Activated naive CD4-positive, alpha-beta T cell (primary cell): ENCODE data around the gene SLC27A4.
"Not testable (repeated sequence)": the region's sequence is repeated elsewhere in the genome, so short reads cannot be mapped to it uniquely, and the experiment has no call there.

Experiments used
- DNase-seq, 4 experiments: peaks; one replicate each; lab custom pipeline; 2025; lab: John Stamatoyannopoulos, UW

Gene SLC27A4

GRCh38 chr9:128324401-128324800 is 15.9 kb upstream of the SLC27A4 start:
- no peak for DNase-seq

- DNase-seq, result no peak
These were observed 14.7 kb upstream of the SLC27A4 start for GRCh38 chr9:128325629-128326028.

GRCh38 chr9:128333451-128333869 is 6.9 kb upstream of the SLC27A4 start:
- no peak for DNase-seq

GRCh38 chr9:128335161-128335560 is 5.2 kb upstream of the SLC27A4 start:
- DNase-seq, result no peak

GRCh38 chr9:128335914-128336313 is 4.4 kb upstream of the SLC27A4 start:
- no peak for DNase-seq

- no peak for DNase-seq
These were observed 2.4 kb upstream of the SLC27A4 start for GRCh38 chr9:128337936-128338335.

- not testable (repeated sequence) for DNase-seq
These were observed 1.3 kb upstream of the SLC27A4 start for GRCh38 chr9:128338852-128339614.

GRCh38 chr9:128340691-128341434 is 536 bp downstream of the SLC27A4 start:
- DNase-seq, result no peak

- peak in 3 of 4 experiments; percentile 23 to 51 (median 33) for DNase-seq
These were observed 1.1 kb downstream of the SLC27A4 start for GRCh38 chr9:128341435-128341849.

GRCh38 chr9:128342971-128343680 is 2.8 kb downstream of the SLC27A4 start:
- DNase-seq, result no peak

GRCh38 chr9:128343855-128344254 is 3.5 kb downstream of the SLC27A4 start:
- no peak for DNase-seq

- no peak for DNase-seq
These were observed 4.7 kb downstream of the SLC27A4 start for GRCh38 chr9:128344931-128345605.

GRCh38 chr9:128349125-128349524 is 8.8 kb downstream of the SLC27A4 start:
- DNase-seq, result no peak

GRCh38 chr9:128349772-128350171 is 9.4 kb downstream of the SLC27A4 start:
- DNase-seq, result no peak

GRCh38 chr9:128355451-128355850 is 15.1 kb downstream of the SLC27A4 start:
- no peak for DNase-seq

- no peak for DNase-seq
These were observed 17.8 kb downstream of the SLC27A4 start for GRCh38 chr9:128358090-128358489.

GRCh38 chr9:128358861-128359260 is 18.5 kb downstream of the SLC27A4 start:
- no peak for DNase-seq

- no peak for DNase-seq
These were observed 20.5 kb downstream of the SLC27A4 start for GRCh38 chr9:128360826-128361225.

- DNase-seq, result no peak
These were observed 21.1 kb downstream of the SLC27A4 start for GRCh38 chr9:128361296-128361985.

GRCh38 chr9:128361986-128362646 is 21.8 kb downstream of the SLC27A4 start:
- DNase-seq, result peak; percentile 16 to 63 (median 35)

GRCh38 chr9:128362774-128363173 is 22.4 kb downstream of the SLC27A4 start:
- no peak for DNase-seq
